Measurements from ENCODE around the gene FMR1. TPM values are rescaled to one million over a fixed set of nuclear protein-coding genes. Genes with fewer than 3 reads are reported as not detected.

Gene FMR1
- total and polyA plus RNA-seq, 2 donors from 2014 or later, result 23.1 to 69.0 TPM

- no peaks in the 10 kb centered on the region for H3K9me3 ChIP-seq (ENCODE audit: control insufficient read depth in 2 of 3, insufficient read depth in 1 of 3, low read length in 3 of 3)
- FAIRE-seq (no peak), DNase-seq (peak in 1 of 5 donors; percentile 28)
- intact Hi-C loops (cut with DNase I), result no loop called here
- TF ChIP-seq, protein P1, sequence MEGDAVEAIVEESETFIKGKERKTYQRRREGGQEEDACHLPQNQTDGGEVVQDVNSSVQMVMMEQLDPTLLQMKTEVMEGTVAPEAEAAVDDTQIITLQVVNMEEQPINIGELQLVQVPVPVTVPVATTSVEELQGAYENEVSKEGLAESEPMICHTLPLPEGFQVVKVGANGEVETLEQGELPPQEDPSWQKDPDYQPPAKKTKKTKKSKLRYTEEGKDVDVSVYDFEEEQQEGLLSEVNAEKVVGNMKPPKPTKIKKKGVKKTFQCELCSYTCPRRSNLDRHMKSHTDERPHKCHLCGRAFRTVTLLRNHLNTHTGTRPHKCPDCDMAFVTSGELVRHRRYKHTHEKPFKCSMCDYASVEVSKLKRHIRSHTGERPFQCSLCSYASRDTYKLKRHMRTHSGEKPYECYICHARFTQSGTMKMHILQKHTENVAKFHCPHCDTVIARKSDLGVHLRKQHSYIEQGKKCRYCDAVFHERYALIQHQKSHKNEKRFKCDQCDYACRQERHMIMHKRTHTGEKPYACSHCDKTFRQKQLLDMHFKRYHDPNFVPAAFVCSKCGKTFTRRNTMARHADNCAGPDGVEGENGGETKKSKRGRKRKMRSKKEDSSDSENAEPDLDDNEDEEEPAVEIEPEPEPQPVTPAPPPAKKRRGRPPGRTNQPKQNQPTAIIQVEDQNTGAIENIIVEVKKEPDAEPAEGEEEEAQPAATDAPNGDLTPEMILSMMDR (IDR thresholded peaks at IDR 0.05; ENCODE audit: borderline replicate concordance, extremely low read depth, insufficient read depth), result no peak
- H3K4me3 ChIP-seq (ENCODE audit: low read length in 3 of 3), result peak overlapping the region in 1 of 3 donors; percentile 64
- no peaks in the 10 kb centered on the region for H3K27me3 ChIP-seq (ENCODE audit: control insufficient read depth, insufficient read depth, low read length)
- no peaks in the 10 kb centered on the region for H3K36me3 ChIP-seq (ENCODE audit: control insufficient read depth in 2 of 3, insufficient read depth in 3 of 3, low read length in 3 of 3)
- H3K27ac ChIP-seq (ENCODE audit: low read depth in 2 of 2, low read length in 2 of 2), result peak overlapping the region in 1 of 2 donors; percentile 71
- no peak overlapping the region for H3K9ac ChIP-seq (ENCODE audit: low read length in 3 of 3)
- H3K4me1 ChIP-seq (ENCODE audit: control insufficient read depth in 2 of 3, insufficient read depth in 2 of 3, low read depth in 1 of 3, low read length in 3 of 3), result no peaks in the 10 kb centered on the region
Observed at GRCh38 chrX:147910607-147911006, 1.1 kb upstream of the FMR1 start.

DNA sequence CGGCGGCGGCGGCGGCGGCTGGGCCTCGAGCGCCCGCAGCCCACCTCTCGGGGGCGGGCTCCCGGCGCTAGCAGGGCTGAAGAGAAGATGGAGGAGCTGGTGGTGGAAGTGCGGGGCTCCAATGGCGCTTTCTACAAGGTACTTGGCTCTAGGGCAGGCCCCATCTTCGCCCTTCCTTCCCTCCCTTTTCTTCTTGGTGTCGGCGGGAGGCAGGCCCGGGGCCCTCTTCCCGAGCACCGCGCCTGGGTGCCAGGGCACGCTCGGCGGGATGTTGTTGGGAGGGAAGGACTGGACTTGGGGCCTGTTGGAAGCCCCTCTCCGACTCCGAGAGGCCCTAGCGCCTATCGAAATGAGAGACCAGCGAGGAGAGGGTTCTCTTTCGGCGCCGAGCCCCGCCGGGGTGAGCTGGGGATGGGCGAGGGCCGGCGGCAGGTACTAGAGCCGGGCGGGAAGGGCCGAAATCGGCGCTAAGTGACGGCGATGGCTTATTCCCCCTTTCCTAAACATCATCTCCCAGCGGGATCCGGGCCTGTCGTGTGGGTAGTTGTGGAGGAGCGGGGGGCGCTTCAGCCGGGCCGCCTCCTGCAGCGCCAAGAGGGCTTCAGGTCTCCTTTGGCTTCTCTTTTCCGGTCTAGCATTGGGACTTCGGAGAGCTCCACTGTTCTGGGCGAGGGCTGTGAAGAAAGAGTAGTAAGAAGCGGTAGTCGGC, 528 bp downstream of the FMR1 start:
- Histone ChIP-seq H3K27ac (ENCODE audit: low read depth in 2 of 2, low read length in 2 of 2) (peak overlapping the region; percentile 95 to 96), H3K9me3 (ENCODE audit: control insufficient read depth in 2 of 3, insufficient read depth in 1 of 3, low read length in 3 of 3) (no peaks in the 10 kb centered on the region), H3K4me1 (ENCODE audit: control insufficient read depth in 2 of 3, insufficient read depth in 2 of 3, low read depth in 1 of 3, low read length in 3 of 3) (no peaks in the 10 kb centered on the region), H3K4me3 (ENCODE audit: low read length in 3 of 3) (peak overlapping the region; percentile 55 to 76 (median 59)), H3K36me3 (ENCODE audit: control insufficient read depth in 2 of 3, insufficient read depth in 3 of 3, low read length in 3 of 3) (no peaks in the 10 kb centered on the region), H3K9ac (ENCODE audit: low read length in 3 of 3) (peak overlapping the region; percentile 62 to 89 (median 73)), H3K27me3 (ENCODE audit: control insufficient read depth, insufficient read depth, low read length) (no peaks in the 10 kb centered on the region)
- intact Hi-C loops (cut with DNase I), result no loop called here
- DNase-seq (peak; percentile 44 to 84 (median 58)), FAIRE-seq (no peak)
- TF ChIP-seq, protein P1 (IDR thresholded peaks at IDR 0.05; ENCODE audit: borderline replicate concordance, extremely low read depth, insufficient read depth), result no peak

DNA sequence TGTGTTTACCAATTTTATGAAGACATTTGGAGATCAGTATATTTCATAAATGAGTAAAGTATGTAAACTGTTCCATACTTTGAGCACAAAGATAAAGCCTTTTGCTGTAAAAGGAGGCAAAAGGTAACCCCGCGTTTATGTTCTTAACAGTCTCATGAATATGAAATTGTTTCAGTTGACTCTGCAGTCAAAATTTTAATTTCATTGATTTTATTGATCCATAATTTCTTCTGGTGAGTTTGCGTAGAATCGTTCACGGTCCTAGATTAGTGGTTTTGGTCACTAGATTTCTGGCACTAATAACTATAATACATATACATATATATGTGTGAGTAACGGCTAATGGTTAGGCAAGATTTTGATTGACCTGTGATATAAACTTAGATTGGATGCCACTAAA, 1.9 kb downstream of the FMR1 start:
- TF ChIP-seq, protein P1 (IDR thresholded peaks at IDR 0.05; ENCODE audit: borderline replicate concordance, extremely low read depth, insufficient read depth), result no peak
- no peak for FAIRE-seq

More for the DNA sequence above, 1.9 kb downstream of the FMR1 start:
- DNase-seq, result no peak
- Histone ChIP-seq H3K36me3 (ENCODE audit: control insufficient read depth in 2 of 3, insufficient read depth in 3 of 3, low read length in 3 of 3) (no peaks in the 10 kb centered on the region), H3K27ac (ENCODE audit: low read depth in 2 of 2, low read length in 2 of 2) (no peak overlapping the region), H3K4me1 (ENCODE audit: control insufficient read depth in 2 of 3, insufficient read depth in 2 of 3, low read depth in 1 of 3, low read length in 3 of 3) (no peaks in the 10 kb centered on the region), H3K4me3 (ENCODE audit: low read length in 3 of 3) (peak overlapping the region; percentile 55 to 76 (median 59)), H3K9ac (ENCODE audit: low read length in 3 of 3) (peak overlapping the region; percentile 10 to 89 (median 62)), H3K27me3 (ENCODE audit: control insufficient read depth, insufficient read depth, low read length) (no peaks in the 10 kb centered on the region), H3K9me3 (ENCODE audit: control insufficient read depth in 2 of 3, insufficient read depth in 1 of 3, low read length in 3 of 3) (no peaks in the 10 kb centered on the region)
- intact Hi-C loops (cut with DNase I), result no loop called here
